BLaER1 treated with 17β-estradiol and CSF1 and Interleukin-3, amounts not matched to agents 10 nM and 100 nM (cell line): ENCODE data around the gene TRMT13.

Experiments
- H3K27ac ChIP-seq, 11 experiments: shearing (Covaris generic); formaldehyde crosslinking; 2 replicates each; pipeline ENCODE4 v1.8.1; 2022
- H3K27me3 ChIP-seq, 11 experiments: shearing (Covaris generic); formaldehyde crosslinking; 2 replicates each; pipeline ENCODE4 v1.8.1; 2022
- H3K36me3 ChIP-seq, 11 experiments: shearing (Covaris generic); formaldehyde crosslinking; 2 replicates each; pipeline ENCODE4 v1.8.1; 2022
- H3K4me1 ChIP-seq, 10 experiments: shearing (Covaris generic); formaldehyde crosslinking; 2 replicates each; pipeline ENCODE4 v1.8.1; 2022
- H3K4me2 ChIP-seq, 11 experiments: shearing (Covaris generic); formaldehyde crosslinking; 2 replicates each; pipeline ENCODE4 v1.8.1; 2022
- H3K4me3 ChIP-seq, 10 experiments: shearing (Covaris generic); formaldehyde crosslinking; 2 replicates each; pipeline ENCODE4 v1.8.1; 2022
- H3K9ac ChIP-seq, 11 experiments: shearing (Covaris generic); formaldehyde crosslinking; 2 replicates each; pipeline ENCODE4 v1.8.1; 2022
- H3K9me3 ChIP-seq, 11 experiments: shearing (Covaris generic); formaldehyde crosslinking; replicated peaks in 1 of 11; 2 replicates each; pipeline ENCODE4 v1.8.1; 2022
- H4K20me1 ChIP-seq, 11 experiments: shearing (Covaris generic); formaldehyde crosslinking; 2 replicates each; pipeline ENCODE4 v1.8.1; 2022
- Cebpa-rat ChIP-seq, 11 experiments: shearing (Covaris generic); IDR thresholded peaks; 2 replicates each; pipeline ENCODE4 v1.8.1; 2022

TRMT13 gene

GRCh38 chr1:100122177-100122576, 10.8 kb upstream of the TRMT13 start:
- H3K9me3 ChIP-seq: no peaks in the 10 kb centered on the region
- TF ChIP-seq Cebpa-rat (IDR thresholded peaks at IDR 0.05): no peak
- no peaks in the 10 kb centered on the region for H3K27me3 ChIP-seq
- H3K4me1 ChIP-seq: no peaks in the 10 kb centered on the region
- H3K4me3 ChIP-seq: no peak overlapping the region
- H3K27ac ChIP-seq: no peak overlapping the region
- peaks cover 19 to 92% (median 58%) of the 10 kb centered on the region in 11 experiments for H3K36me3 ChIP-seq
- 0 out of 22 replicates have a peak, but pooled peaks cover 0 to 8% (median 0%) of the 10 kb centered on the region in 11 experiments for H4K20me1 ChIP-seq
- H3K4me2 ChIP-seq: no peak overlapping the region
- H3K9ac ChIP-seq: no peak overlapping the region

- peaks cover 4 to 46% (median 28%) of the 10 kb centered on the region in 11 experiments; a peak in 17 of 22 replicates for H3K36me3 ChIP-seq
- H3K27ac ChIP-seq: no peak overlapping the region
- no peak overlapping the region for H3K4me2 ChIP-seq
- no peak overlapping the region for H3K4me3 ChIP-seq
- no peaks in the 10 kb centered on the region for H3K27me3 ChIP-seq
- no peak for TF ChIP-seq Cebpa-rat (IDR thresholded peaks at IDR 0.05)
- no peak overlapping the region for H3K9ac ChIP-seq
- H4K20me1 ChIP-seq: peaks cover 0 to 8% (median 0%) of the 10 kb centered on the region in 11 experiments; a peak in 1 of 22 replicates
- peaks cover 9 to 17% (median 14%) of the 10 kb centered on the region in 10 experiments; a peak in 19 of 20 replicates for H3K4me1 ChIP-seq
- H3K9me3 ChIP-seq: no peaks in the 10 kb centered on the region
Measured at GRCh38 chr1:100127226-100127625, 5.7 kb upstream of the TRMT13 start.

GRCh38 chr1:100130552-100131077, 2.3 kb upstream of the TRMT13 start:
- Histone ChIP-seq H3K9me3 (no peaks in the 10 kb centered on the region), H3K4me2 (peak overlapping the region in 8 of 11 experiments; percentile 16 to 96 (median 79); a peak in 9 of 22 replicates), H3K4me1 (peaks cover 22 to 37% (median 29%) of the 10 kb centered on the region in 10 experiments), H3K27me3 (no peaks in the 10 kb centered on the region), H3K4me3 (no peak overlapping the region), H4K20me1 (peaks cover 0 to 4% (median 0%) of the 10 kb centered on the region in 11 experiments; a peak in 1 of 22 replicates), H3K9ac (no peak overlapping the region), H3K36me3 (peaks cover 0 to 16% (median 7%) of the 10 kb centered on the region in 11 experiments; a peak in 7 of 22 replicates), H3K27ac (no peak overlapping the region)
- TF ChIP-seq Cebpa-rat (IDR thresholded peaks at IDR 0.05): no peak

- Histone ChIP-seq H3K36me3 (peaks cover 2 to 13% (median 7%) of the 10 kb centered on the region in 11 experiments; a peak in 18 of 22 replicates), H3K4me3 (peak overlapping the region; percentile 79 to 98 (median 90); a peak in 19 of 20 replicates), H4K20me1 (no peaks in the 10 kb centered on the region; a peak in 1 of 22 replicates), H3K4me1 (peaks cover 22 to 37% (median 29%) of the 10 kb centered on the region in 10 experiments), H3K4me2 (peak overlapping the region; percentile 74 to 96 (median 85)), H3K27ac (no peak overlapping the region), H3K9ac (peak overlapping the region in 8 of 11 experiments; percentile 80 to 86 (median 84); a peak in 11 of 22 replicates), H3K9me3 (no peaks in the 10 kb centered on the region), H3K27me3 (no peaks in the 10 kb centered on the region)
- no peak for TF ChIP-seq Cebpa-rat (IDR thresholded peaks at IDR 0.05)
Measured at GRCh38 chr1:100131623-100132022, 1.3 kb upstream of the TRMT13 start.

- Histone ChIP-seq H3K27ac (no peak overlapping the region), H3K27me3 (no peaks in the 10 kb centered on the region), H3K4me2 (peak overlapping the region in 10 of 11 experiments; percentile 80 to 94 (median 88); a peak in 15 of 22 replicates), H3K36me3 (peaks cover 34 to 46% (median 40%) of the 10 kb centered on the region in 11 experiments), H3K9me3 (no peaks in the 10 kb centered on the region), H3K9ac (no peak overlapping the region), H3K4me3 (0 out of 20 replicates have a peak overlapping the region, but pooled peaks of 1 of the 10 experiments have one; percentile 90), H4K20me1 (no peaks in the 10 kb centered on the region; a peak in 1 of 22 replicates), H3K4me1 (peaks cover 22 to 37% (median 29%) of the 10 kb centered on the region in 10 experiments)
- no peak for TF ChIP-seq Cebpa-rat (IDR thresholded peaks at IDR 0.05)
Measured at GRCh38 chr1:100134872-100135271, 1.9 kb downstream of the TRMT13 start.

- no peak overlapping the region for H3K27ac ChIP-seq
- no peaks in the 10 kb centered on the region for H3K9me3 ChIP-seq
- H3K4me1 ChIP-seq: peaks cover 11 to 23% (median 16%) of the 10 kb centered on the region in 10 experiments; a peak in 19 of 20 replicates
- no peak for TF ChIP-seq Cebpa-rat (IDR thresholded peaks at IDR 0.05)
- H3K4me2 ChIP-seq: no peak overlapping the region
- no peak overlapping the region for H3K4me3 ChIP-seq
- peaks cover 62 to 73% (median 63%) of the 10 kb centered on the region in 11 experiments for H3K36me3 ChIP-seq
- H3K9ac ChIP-seq: no peak overlapping the region
- peaks cover 0 to 3% (median 0%) of the 10 kb centered on the region in 11 experiments; a peak in 2 of 22 replicates for H4K20me1 ChIP-seq
- no peaks in the 10 kb centered on the region for H3K27me3 ChIP-seq
Measured at GRCh38 chr1:100137602-100138001, 4.6 kb downstream of the TRMT13 start.

- Histone ChIP-seq H3K27me3 (no peaks in the 10 kb centered on the region), H3K4me1 (no peaks in the 10 kb centered on the region), H3K4me2 (no peak overlapping the region), H4K20me1 (peaks cover 0 to 3% (median 0%) of the 10 kb centered on the region in 11 experiments; a peak in 2 of 22 replicates), H3K27ac (no peak overlapping the region), H3K36me3 (peaks cover 93 to 99% (median 97%) of the 10 kb centered on the region in 11 experiments), H3K9me3 (no peaks in the 10 kb centered on the region), H3K4me3 (no peak overlapping the region), H3K9ac (no peak overlapping the region)
- no peak for TF ChIP-seq Cebpa-rat (IDR thresholded peaks at IDR 0.05)
Measured at GRCh38 chr1:100141192-100141591, 8.2 kb downstream of the TRMT13 start.

- TF ChIP-seq Cebpa-rat (IDR thresholded peaks at IDR 0.05): no peak
- Histone ChIP-seq H3K36me3 (peaks cover 93 to 100% (median 97%) of the 10 kb centered on the region in 11 experiments), H3K27ac (no peak overlapping the region), H3K27me3 (no peaks in the 10 kb centered on the region), H3K4me1 (no peaks in the 10 kb centered on the region), H3K4me3 (no peak overlapping the region), H4K20me1 (peaks cover 0 to 3% (median 0%) of the 10 kb centered on the region in 11 experiments; a peak in 2 of 22 replicates), H3K9ac (no peak overlapping the region), H3K9me3 (no peaks in the 10 kb centered on the region), H3K4me2 (no peak overlapping the region)
Measured at GRCh38 chr1:100142343-100142742, 9.4 kb downstream of the TRMT13 start.

GRCh38 chr1:100145116-100145515, 12.2 kb downstream of the TRMT13 start:
- H3K4me2 ChIP-seq: no peak overlapping the region
- H3K27me3 ChIP-seq: no peaks in the 10 kb centered on the region
- H4K20me1 ChIP-seq: peaks cover 0 to 3% (median 0%) of the 10 kb centered on the region in 11 experiments; a peak in 2 of 22 replicates
- H3K27ac ChIP-seq: no peak overlapping the region
- H3K36me3 ChIP-seq: peaks cover 82 to 100% (median 95%) of the 10 kb centered on the region in 11 experiments
- no peaks in the 10 kb centered on the region for H3K9me3 ChIP-seq
- no peak overlapping the region for H3K4me3 ChIP-seq
- no peak overlapping the region for H3K9ac ChIP-seq
- no peaks in the 10 kb centered on the region for H3K4me1 ChIP-seq
- TF ChIP-seq Cebpa-rat (IDR thresholded peaks at IDR 0.05): no peak
